Left renal cortex interstitium (tissue), 4 donors: Measurements from ENCODE around the gene ADAD2. TPM values are rescaled to one million over a fixed set of nuclear protein-coding genes. Genes with fewer than 3 reads are reported as not detected.

Experiments
- DNase-seq, 4 donors: peaks; one replicate each; pipeline ENCODE4 v3.0.0-alpha.2; 2013; ENCODE audit warnings: low read depth in 4 of 4, low spot score in 2 of 4, missing footprints in 1 of 4
- polyA plus RNA-seq, 4 donors: library from polyadenylated mRNA; unstranded; fragments of 120-200 nt; gene quantifications; one replicate each; pipeline ENCODE4 v1.2.1, GENCODE V29; 2013; ENCODE audit not compliant: insufficient read length in 4 of 4

The ADAD2 gene
- polyA plus RNA-seq, 4 donors, result 0.27 to 0.51 (median 0.31) TPM; not detected in 1

DNA sequence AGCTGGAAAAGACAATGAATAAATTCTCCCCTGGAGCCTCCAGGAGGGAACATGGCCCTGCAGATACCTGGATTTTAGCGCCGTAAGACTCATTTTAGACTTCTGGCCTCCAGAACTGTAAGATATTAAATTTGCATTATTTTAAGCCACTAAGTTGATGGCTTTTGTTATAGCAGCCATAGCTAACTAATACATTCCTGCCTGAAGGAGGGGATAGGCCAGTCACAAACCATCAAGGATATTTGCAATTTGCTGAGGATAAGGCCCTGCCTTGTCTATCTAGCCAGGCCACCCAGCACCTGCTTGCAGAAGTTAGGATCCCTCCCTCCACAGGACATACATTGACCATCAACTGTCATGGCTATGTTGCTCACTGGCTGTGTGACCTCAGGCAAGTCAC lies 53.8 kb downstream of the ADAD2 start:
- no peak for DNase-seq

DNA sequence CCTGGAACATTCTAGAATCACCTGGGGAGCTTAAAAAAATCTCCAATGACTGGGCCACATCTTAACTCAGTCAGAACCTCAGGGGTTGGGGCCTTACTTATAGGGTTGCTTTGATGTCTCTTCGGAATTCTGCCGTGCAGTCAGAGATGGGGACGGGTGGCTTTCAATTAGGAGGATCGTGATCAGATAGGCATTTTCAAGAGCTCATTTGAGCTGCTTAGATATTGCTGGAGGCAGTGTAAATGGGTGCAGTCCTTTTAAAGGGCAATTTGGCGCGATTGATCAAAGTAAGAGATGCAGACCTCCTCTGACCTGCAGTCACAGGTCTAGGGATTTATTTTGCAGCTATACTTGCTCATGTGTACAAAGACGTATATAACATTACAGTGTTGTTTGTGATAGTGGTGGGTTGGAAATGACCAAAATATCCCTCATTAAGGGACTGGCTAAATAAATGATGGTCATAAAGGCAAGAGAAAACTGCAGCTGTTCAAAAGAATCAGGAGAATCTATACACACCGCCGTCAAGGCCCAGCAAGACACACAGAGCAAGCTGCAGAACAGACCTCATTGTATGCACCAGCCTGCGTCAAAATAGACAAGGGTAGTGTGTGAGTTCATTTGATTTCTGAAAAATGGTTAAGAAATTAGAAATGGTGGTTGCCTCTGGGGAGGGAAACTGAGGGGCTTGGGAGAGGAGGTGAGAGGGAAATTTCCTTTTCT lies 55.2 kb downstream of the ADAD2 start:
- DNase-seq, result no peak

DNA sequence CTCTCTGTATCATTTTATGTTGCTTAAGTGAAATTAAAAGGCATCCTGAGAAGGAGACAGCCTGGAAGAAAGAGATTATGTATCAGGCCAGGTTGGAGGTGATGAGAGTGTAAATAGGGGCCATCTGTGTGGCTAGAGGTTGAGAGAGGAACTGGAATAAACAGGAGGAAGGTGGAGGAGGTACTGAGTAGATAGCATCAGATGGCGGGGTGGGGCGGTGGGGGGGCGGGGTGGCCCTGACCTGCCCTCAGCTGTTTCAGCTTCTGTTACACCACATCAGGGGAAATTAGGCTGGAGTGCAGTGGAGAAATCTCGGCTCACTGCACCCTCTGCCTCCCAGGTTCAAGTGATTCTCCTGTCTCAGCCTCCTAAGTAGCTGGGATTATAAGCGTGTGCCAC lies 55.7 kb downstream of the ADAD2 start:
- no peak for DNase-seq

Other genes starting within 250 kb of the ADAD2 start
- under 1 TPM; 0.23 to 0.64 (median 0.45) TPM for gene OSGIN1, start 237.9 kb upstream of the ADAD2 start, polyA plus RNA-seq
- 1 to 10 TPM; 2.2 to 4.2 (median 3.4) TPM for gene NECAB2, start 222.9 kb upstream of the ADAD2 start, polyA plus RNA-seq
- under 1 TPM in 1 of 4 donors, not detected in 3; 0.14 TPM for gene SLC38A8, start 148.4 kb upstream of the ADAD2 start, polyA plus RNA-seq
- gene MBTPS1, start 74.2 kb upstream of the ADAD2 start, polyA plus RNA-seq, result 100 to 1,000 TPM; 106 to 121 (median 117) TPM
- gene HSDL1, start 46.0 kb upstream of the ADAD2 start, polyA plus RNA-seq, result 10 to 100 TPM; 44.3 to 47.8 (median 46.3) TPM
- 1 to 10 TPM; 2.7 to 9.0 (median 5.2) TPM for gene DNAAF1, start 45.8 kb upstream of the ADAD2 start, polyA plus RNA-seq
- 10 to 100 TPM; 28.1 to 70.0 (median 43.5) TPM for gene TAF1C, start 4.1 kb upstream of the ADAD2 start, polyA plus RNA-seq
- gene KCNG4, start 48.9 kb downstream of the ADAD2 start, polyA plus RNA-seq, result under 1 TPM in 2 of 4 donors, not detected in 2; 0.08 to 0.10 TPM
- gene WFDC1, start 103.7 kb downstream of the ADAD2 start, polyA plus RNA-seq, result 1 to 10 TPM; 3.1 to 4.3 (median 3.6) TPM
- 1 to 10 TPM in 2 of 4 donors, under 1 TPM in 2; 0.62 to 2.2 (median 1.1) TPM for gene ATP2C2, start 177.4 kb downstream of the ADAD2 start, polyA plus RNA-seq